ENCODE data around the gene TPT1.
"Not testable (repeated sequence)": the region's sequence is repeated elsewhere in the genome, so short reads cannot be mapped to it uniquely, and the experiment has no call there.

TPT1 gene

GRCh38 chr13:45341034-45341798, at the start of gene TPT1:
Gene TPT1, minus strand, starts transcription at chr13:45341183. Its CDS starts 114 bp downstream, at chr13:45341069.
- peak; percentile 98 for DNase-seq (ENCODE audit: low read depth)

DNA sequence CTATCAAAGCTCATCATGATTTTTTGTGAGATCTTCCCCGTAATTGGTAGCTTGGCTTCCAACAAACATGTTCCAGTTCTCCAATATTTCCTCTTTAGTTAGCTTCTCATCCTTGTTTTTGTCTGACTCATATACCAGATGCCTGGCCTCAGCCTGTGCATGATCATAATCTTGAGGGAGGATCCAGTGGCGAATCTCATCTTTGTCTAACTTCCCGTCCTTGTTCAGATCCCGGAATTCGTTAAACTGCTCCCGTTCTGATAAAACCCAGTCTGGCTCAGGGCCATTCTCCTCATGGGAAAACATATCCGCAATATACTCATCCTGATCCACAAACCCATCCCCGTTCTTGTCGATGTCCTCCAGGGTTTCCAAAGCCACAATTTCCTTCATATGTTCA, 49.4 kb upstream of the TPT1 start:
- DNase-seq (ENCODE audit: low read depth), result not testable (repeated sequence)

GRCh38 chr13:45388664-45389063, 47.7 kb upstream of the TPT1 start:
- no peak for DNase-seq (ENCODE audit: low read depth)

- not testable (repeated sequence) for DNase-seq (ENCODE audit: low read depth)
These were observed 46.1 kb upstream of the TPT1 start for GRCh38 chr13:45386892-45387575.

GRCh38 chr13:45385907-45386553, 45.0 kb upstream of the TPT1 start:
- no peak for DNase-seq (ENCODE audit: low read depth)

GRCh38 chr13:45385320-45385719, 44.3 kb upstream of the TPT1 start:
- no peak for DNase-seq (ENCODE audit: low read depth)

- no peak for DNase-seq (ENCODE audit: low read depth)
These were observed 43.6 kb upstream of the TPT1 start for GRCh38 chr13:45384474-45385174.

- not testable (repeated sequence) for DNase-seq (ENCODE audit: low read depth)
These were observed 41.8 kb upstream of the TPT1 start for GRCh38 chr13:45382739-45383138.

DNA sequence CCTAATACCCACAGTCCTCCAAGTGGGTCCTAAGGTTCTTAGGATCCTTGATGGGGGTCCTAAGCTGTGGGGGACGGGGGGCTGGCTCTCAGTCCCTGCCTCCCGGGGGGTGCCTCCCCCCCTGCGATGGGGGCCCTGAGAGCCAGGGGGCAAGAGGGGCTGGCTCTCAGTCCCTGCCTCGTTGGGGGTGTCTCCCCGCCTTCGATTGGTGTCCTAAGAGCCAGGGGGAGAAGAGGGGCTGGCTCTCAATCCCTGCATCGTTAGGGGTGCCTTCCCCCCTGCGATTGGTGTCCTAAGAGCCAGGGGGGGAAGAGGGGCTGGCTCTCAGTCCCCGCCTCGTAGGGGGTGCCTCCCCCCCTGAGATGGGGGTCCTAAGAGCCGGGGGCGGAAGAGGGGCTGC, 40.2 kb upstream of the TPT1 start:
- no peak for DNase-seq (ENCODE audit: low read depth)

DNA sequence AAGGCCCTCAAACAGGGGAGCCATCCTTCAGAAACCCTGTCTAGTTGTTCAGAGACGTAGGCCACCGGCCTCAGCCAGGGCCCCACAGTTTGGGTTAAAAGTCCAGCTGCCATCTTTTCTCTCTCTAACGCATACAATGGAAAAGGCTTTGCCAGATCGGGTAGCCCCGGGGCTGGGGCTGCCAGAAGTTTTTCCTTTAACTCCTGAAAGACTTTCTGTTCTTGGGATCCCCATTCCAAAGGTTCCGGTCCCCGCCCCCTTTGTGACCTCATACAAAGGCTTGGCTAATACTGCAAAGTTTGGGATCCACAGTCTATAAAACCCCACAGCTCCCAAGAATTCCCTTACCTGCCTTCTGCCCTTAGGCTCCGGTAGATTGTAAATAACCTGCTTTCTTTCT, 39.7 kb upstream of the TPT1 start:
- not testable (repeated sequence) for DNase-seq (ENCODE audit: low read depth)

DNA sequence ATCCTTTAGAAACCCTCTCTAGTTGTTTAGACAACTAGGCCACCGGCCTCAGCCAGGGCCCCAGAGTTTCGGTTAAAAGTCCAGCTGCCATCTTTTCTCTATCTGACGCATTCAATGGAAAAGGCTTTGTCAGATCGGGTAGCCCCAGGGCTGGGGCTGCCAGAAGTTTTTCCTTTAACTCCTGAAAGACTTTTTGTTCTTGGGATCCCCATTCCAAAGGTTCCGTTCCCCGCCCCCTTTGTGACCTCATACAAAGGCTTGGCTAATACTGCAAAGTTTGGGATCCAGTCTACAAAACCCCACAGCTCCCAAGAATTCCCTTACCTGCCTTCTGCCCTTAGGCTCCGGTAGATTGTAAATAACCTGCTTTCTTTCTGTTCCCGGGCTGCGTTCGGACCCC, 38.5 kb upstream of the TPT1 start:
- DNase-seq (ENCODE audit: low read depth), result not testable (repeated sequence)

DNA sequence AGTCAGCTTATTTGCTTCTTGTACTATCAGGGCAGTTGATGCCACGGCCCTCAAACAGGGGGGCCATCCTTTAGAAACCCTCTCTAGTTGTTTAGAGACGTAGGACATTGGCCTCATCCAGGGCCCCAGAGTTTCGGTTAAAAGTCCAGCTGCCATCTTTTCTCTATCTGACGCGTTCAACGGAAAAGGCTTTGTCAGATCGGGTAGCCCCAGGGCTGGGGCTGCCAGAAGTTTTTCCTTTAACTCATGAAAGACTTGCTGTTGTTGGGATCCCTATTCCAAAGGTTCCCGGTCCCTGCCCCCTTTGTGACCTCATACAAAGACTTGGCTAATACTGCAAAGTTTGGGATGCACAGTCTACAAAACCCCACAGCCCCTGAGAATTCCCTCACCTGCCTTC, 37.8 kb upstream of the TPT1 start:
- not testable (repeated sequence) for DNase-seq (ENCODE audit: low read depth)

DNA sequence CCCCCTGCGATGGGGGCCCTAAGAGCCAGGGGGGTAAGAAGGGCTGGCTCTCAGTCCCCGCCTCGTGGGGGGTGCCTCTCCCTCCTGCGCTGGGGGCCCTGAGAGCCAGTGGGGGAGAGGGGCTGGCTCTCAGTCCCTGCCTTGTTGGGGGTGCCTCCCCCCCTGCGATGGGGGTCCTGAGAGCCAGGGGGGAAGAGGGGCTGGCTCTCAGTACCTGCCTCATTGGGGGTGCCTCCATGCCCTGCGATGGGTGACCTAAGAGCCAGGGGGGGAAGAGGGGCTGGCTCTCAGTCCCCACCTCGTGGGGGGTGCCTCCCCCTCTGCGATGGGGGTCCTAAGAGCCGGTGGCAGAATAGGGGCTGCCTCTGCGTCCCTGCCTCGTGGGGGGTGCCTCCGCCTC, 36.3 kb upstream of the TPT1 start:
- not testable (repeated sequence) for DNase-seq (ENCODE audit: low read depth)

GRCh38 chr13:45376651-45377050, 35.7 kb upstream of the TPT1 start:
- not testable (repeated sequence) for DNase-seq (ENCODE audit: low read depth)

DNA sequence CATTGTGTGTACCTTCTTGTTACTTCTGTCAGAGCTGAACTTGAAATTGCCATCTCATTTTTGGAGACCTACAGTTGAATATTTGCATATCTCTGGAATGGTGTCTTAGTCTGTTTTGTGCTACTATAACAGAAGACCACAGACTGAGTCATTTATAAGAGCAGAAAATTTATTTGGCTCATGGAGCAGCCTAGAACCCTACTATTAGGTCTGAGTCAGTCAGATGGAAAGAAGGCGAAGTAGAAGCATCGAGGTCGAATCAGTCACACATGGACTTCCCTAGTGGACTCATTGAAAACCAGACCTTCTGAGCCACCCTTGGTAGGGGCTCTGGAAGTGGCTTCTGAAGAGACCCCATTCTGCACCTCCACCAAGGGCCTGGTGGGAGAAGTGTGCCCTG, 33.9 kb upstream of the TPT1 start:
- peak; percentile 25 for DNase-seq (ENCODE audit: low read depth)

GRCh38 chr13:45373162-45373547, 32.2 kb upstream of the TPT1 start:
- no peak for DNase-seq (ENCODE audit: low read depth)

GRCh38 chr13:45372189-45373161, 31.5 kb upstream of the TPT1 start:
- no peak for DNase-seq (ENCODE audit: low read depth)

DNA sequence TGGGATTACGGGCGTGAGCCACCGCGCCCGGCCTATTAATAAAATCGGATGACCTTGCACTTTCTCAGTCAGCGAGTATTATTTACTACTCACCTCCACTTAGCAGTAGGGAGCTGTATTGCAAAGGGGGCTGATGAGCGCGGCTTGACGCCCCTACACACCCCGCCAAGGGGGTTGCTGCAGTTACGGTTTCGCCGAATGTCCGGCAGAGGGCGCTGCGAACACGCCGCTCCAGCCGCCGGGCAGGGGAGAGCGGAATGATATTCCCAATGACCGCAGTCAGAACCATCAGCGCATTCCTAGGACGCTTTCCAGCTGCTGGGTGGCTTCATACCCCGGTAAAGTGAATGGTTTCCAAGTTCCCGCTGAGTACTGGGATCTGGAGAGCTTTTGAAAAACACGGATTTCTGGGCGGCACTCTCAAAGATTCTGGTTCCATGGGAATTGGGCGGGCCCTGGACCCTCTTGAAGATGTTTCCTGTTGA, 30.0 kb upstream of the TPT1 start:
- DNase-seq (ENCODE audit: low read depth), result peak; percentile 65

DNA sequence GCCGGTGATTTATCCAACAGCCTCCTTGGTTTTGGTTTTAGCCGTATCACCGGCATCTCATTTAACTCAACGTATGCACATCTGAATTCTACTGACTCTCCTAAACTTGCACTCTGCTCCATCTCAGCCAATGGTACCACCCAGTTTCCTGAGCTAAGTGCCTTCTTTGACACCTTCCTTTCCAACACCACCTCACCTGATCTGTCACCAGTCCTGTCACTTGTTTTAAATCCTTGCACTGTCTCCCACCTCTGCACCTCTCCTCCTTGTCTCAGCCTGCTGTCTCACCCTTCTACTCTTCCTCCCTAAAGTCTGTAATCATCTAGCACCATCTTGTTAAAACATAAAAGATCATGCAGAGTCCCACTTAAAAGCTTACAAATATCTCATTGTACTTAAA, 28.1 kb upstream of the TPT1 start:
- no peak for DNase-seq (ENCODE audit: low read depth)

DNA sequence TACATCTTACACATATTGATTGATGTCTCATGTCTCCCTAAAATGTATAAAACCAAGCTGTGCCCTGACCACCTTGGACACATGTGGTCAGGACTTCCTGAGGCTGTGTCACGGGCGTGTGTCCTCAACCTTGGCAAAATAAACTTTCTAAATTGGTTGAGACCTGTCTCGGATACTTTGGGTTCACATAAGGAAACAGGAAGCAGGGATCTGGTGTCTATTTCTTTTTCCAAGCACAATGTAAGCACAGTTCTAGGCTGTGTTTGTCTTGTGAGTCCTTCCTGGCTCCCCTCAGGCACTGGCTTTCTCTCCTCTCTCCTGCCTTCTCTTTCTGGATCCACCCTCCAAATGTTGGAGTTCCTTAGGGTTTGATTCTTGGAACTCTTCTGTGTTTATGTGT, 27.6 kb upstream of the TPT1 start:
- DNase-seq (ENCODE audit: low read depth), result no peak

DNA sequence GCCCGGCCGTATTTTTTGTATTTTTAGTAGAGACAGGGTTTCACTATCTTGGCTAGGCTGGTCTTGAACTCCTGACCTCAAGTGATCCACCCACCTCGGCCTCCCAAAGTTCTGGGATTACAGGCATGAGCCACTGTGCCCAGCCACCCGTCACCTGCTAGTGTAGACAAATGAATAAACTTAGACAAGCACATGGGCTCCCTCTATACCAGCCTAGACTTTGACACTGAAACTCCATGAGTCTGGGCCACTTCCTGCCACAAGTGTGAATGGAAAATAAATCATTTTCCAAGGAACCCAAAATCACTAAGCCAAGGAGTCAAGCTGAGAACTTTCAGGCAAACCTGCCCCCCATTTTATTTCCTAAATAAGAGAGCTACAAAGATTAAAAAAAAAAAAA, 27.0 kb upstream of the TPT1 start:
- no peak for DNase-seq (ENCODE audit: low read depth)
